CD8-positive, alpha-beta memory T cell (primary cell): ENCODE results near the gene SLC30A1. TPM values are rescaled to one million over a fixed set of nuclear protein-coding genes. Genes with fewer than 3 reads are reported as not detected.

Experiments used
- CTCF ChIA-PET: fragments of 350-600 bp; sonication (Branson Sonifier 250); formaldehyde crosslinking; loops from one replicate; lab custom pipeline; 2021; ENCODE audit warnings: antibody characterized with exemption; lab: Charles Lee
- POLR2A ChIA-PET: fragments of 350-600 bp; sonication (Branson Sonifier 250); formaldehyde crosslinking; loops from one replicate; lab custom pipeline; 2021; ENCODE audit warnings: antibody characterized with exemption; lab: Charles Lee
- DNase-seq, 5 donors: peaks; one replicate each; pipeline versions ENCODE4 v3.0.0 to v3.0.0-alpha.2; 2020 to 2022; ENCODE audit warnings: mixed read lengths in 1 of 5
- H3K27ac ChIP-seq: one replicate; pipeline ENCODE4 v1.7.0; 2013; ENCODE audit warnings: low read depth, mild to moderate bottlenecking, low read length, moderate library complexity
- H3K27me3 ChIP-seq: 2 replicates; pipeline ENCODE4 v1.7.0; 2013; ENCODE audit warnings: low read length, mild to moderate bottlenecking; ENCODE audit not compliant: insufficient read depth, poor library complexity, severe bottlenecking
- H3K36me3 ChIP-seq: 2 replicates; pipeline ENCODE4 v1.7.0; 2013; ENCODE audit warnings: mild to moderate bottlenecking, low read length, moderate library complexity; ENCODE audit not compliant: insufficient read depth
- H3K4me1 ChIP-seq: 2 replicates; pipeline ENCODE4 v1.7.0; 2013; ENCODE audit warnings: mild to moderate bottlenecking, low read length, moderate library complexity; ENCODE audit not compliant: insufficient read depth
- H3K4me3 ChIP-seq: 2 replicates; pipeline ENCODE4 v1.7.0; 2013; ENCODE audit warnings: mild to moderate bottlenecking, low read length
- H3K9me3 ChIP-seq: 2 replicates; pipeline ENCODE4 v1.7.0; 2013; ENCODE audit warnings: mild to moderate bottlenecking, low read length
- H3K27ac Mint-ChIP-seq, 8 donors: one replicate each; pipeline ENCODE4 v1.8.0; 2020 to 2021; ENCODE audit warnings: mixed read lengths in 8 of 8, mild to moderate bottlenecking in 6 of 8, inconsistent platforms in 3 of 8, moderate library complexity in 3 of 8
- H3K27me3 Mint-ChIP-seq, 2 donors: one replicate each; pipeline ENCODE4 v1.8.0; 2020 to 2021; ENCODE audit warnings: mixed read lengths in 2 of 2, mild to moderate bottlenecking in 1 of 2, moderate library complexity in 1 of 2
- H3K36me3 Mint-ChIP-seq, 3 donors: one replicate each; pipeline ENCODE4 v1.8.0; 2020 to 2021; ENCODE audit warnings: mixed read lengths in 3 of 3, inconsistent platforms in 1 of 3, mild to moderate bottlenecking in 1 of 3
- H3K4me1 Mint-ChIP-seq, 3 donors: one replicate each; pipeline ENCODE4 v1.8.0; 2020 to 2021; ENCODE audit warnings: mixed read lengths in 3 of 3, inconsistent platforms in 1 of 3, mild to moderate bottlenecking in 1 of 3
- H3K4me3 Mint-ChIP-seq, 7 donors: one replicate each; pipeline ENCODE4 v1.8.0; 2020 to 2021; ENCODE audit warnings: mixed read lengths in 7 of 7, mild to moderate bottlenecking in 6 of 7, moderate library complexity in 4 of 7, inconsistent platforms in 2 of 7
- H3K9me3 Mint-ChIP-seq, 5 donors: one replicate each; pipeline ENCODE4 v1.8.0; 2020 to 2022; ENCODE audit warnings: mixed read lengths in 5 of 5, mild to moderate bottlenecking in 3 of 5, moderate library complexity in 2 of 5, inconsistent platforms in 1 of 5
- polyA plus RNA-seq: library from polyadenylated mRNA; unstranded; fragments of 300-500 nt; fragmentation: Illumina TruSeq; gene quantifications from one replicate; pipeline ENCODE4 v1.2.3, GENCODE V29; 2021
- total RNA-seq, 2 experiments: library from RNA; stranded (reverse); gene quantifications; one replicate each; pipeline ENCODE4 v1.2.3, GENCODE V29; 2021

Gene SLC30A1
- total and polyA plus RNA-seq, 3 experiments from 2014 or later, result 3.4 to 17.1 (median 16.5) TPM

- CTCF ChIA-PET, result interaction anchor here (1.6 kb wide), 1 partner anchor 27 kb away, joined by 4 read pairs; the partner anchor contains the start of gene SLC30A1
- no peaks in the 10 kb centered on the region for H3K4me1 ChIP-seq
- H3K9me3 ChIP-seq, result no peaks in the 10 kb centered on the region
- Mint-ChIP-seq H3K9me3 (no peaks in the 10 kb centered on the region), H3K36me3 (no peaks in the 10 kb centered on the region), H3K4me3 (peak overlapping the region; percentile 52 to 78 (median 59)), H3K4me1 (peaks cover 8 to 18% (median 15%) of the 10 kb centered on the region in 3 donors), H3K27me3 (peaks cover 6 to 28% of the 10 kb centered on the region in 2 donors), H3K27ac (peak overlapping the region in 2 of 8 donors; percentile 84 to 90)
- peak in 1 of 5 donors; percentile 3 for DNase-seq
- H3K36me3 ChIP-seq, result no peaks in the 10 kb centered on the region
- POLR2A ChIA-PET, result interaction anchor here (1.5 kb wide), 1 partner anchor 28 kb away, joined by 3 read pairs; the partner anchor contains the start of gene SLC30A1
- H3K27ac ChIP-seq, result peak overlapping the region; percentile 70
- no peaks in the 10 kb centered on the region for H3K27me3 ChIP-seq
- peak overlapping the region; percentile 24 for H3K4me3 ChIP-seq
Measured at GRCh38 chr1:211606332-211606913, 27.5 kb upstream of the SLC30A1 start.

- no peaks in the 10 kb centered on the region for H3K4me1 ChIP-seq
- H3K27me3 ChIP-seq, result no peaks in the 10 kb centered on the region
- Mint-ChIP-seq H3K27me3 (peaks cover 9 to 34% of the 10 kb centered on the region in 2 donors), H3K27ac (peak overlapping the region in 1 of 8 donors; percentile 90), H3K9me3 (no peaks in the 10 kb centered on the region), H3K4me3 (peak overlapping the region in 3 of 7 donors; percentile 52 to 74 (median 58)), H3K36me3 (no peaks in the 10 kb centered on the region), H3K4me1 (peaks cover 8 to 18% (median 15%) of the 10 kb centered on the region in 3 donors)
- peak overlapping the region; percentile 70 for H3K27ac ChIP-seq
- DNase-seq, result no peak
- ChIA-PET CTCF (interaction anchor here (1.6 kb wide), 1 partner anchor 26 kb away, joined by 4 read pairs; the partner anchor contains the start of gene SLC30A1), POLR2A (interaction anchor here (1.5 kb wide), 1 partner anchor 27 kb away, joined by 3 read pairs; the partner anchor contains the start of gene SLC30A1)
- no peaks in the 10 kb centered on the region for H3K9me3 ChIP-seq
- peak overlapping the region; percentile 24 for H3K4me3 ChIP-seq
- no peaks in the 10 kb centered on the region for H3K36me3 ChIP-seq
Measured at GRCh38 chr1:211605603-211606331, 26.8 kb upstream of the SLC30A1 start.

- Histone ChIP-seq H3K27ac (no peak overlapping the region), H3K4me1 (no peaks in the 10 kb centered on the region), H3K27me3 (no peaks in the 10 kb centered on the region), H3K4me3 (no peak overlapping the region), H3K36me3 (no peaks in the 10 kb centered on the region), H3K9me3 (no peaks in the 10 kb centered on the region)
- ChIA-PET POLR2A (interaction anchor here (1.5 kb wide), 1 partner anchor 26 kb away, joined by 3 read pairs; the partner anchor contains the start of gene SLC30A1), CTCF (interaction anchor here (1.5 kb wide), 1 partner anchor 8 kb away, joined by 4 read pairs; no protein-coding TSS in a partner anchor)
- DNase-seq, result no peak
- H3K9me3 Mint-ChIP-seq, result no peaks in the 10 kb centered on the region
- H3K4me1 Mint-ChIP-seq, result peaks cover 8 to 18% (median 15%) of the 10 kb centered on the region in 3 donors
- H3K36me3 Mint-ChIP-seq, result no peaks in the 10 kb centered on the region
- no peak overlapping the region for H3K4me3 Mint-ChIP-seq
- H3K27ac Mint-ChIP-seq, result no peak overlapping the region
- peaks cover 9 to 34% of the 10 kb centered on the region in 2 donors for H3K27me3 Mint-ChIP-seq
Measured at GRCh38 chr1:211605034-211605433, 26.1 kb upstream of the SLC30A1 start.

- Histone ChIP-seq H3K27me3 (no peaks in the 10 kb centered on the region), H3K4me3 (no peak overlapping the region), H3K36me3 (no peaks in the 10 kb centered on the region), H3K27ac (no peak overlapping the region), H3K4me1 (no peaks in the 10 kb centered on the region), H3K9me3 (no peaks in the 10 kb centered on the region)
- no peak overlapping the region for H3K4me3 Mint-ChIP-seq
- DNase-seq, result no peak
- peaks cover 9 to 34% of the 10 kb centered on the region in 2 donors for H3K27me3 Mint-ChIP-seq
- H3K36me3 Mint-ChIP-seq, result no peaks in the 10 kb centered on the region
- ChIA-PET POLR2A (interaction anchor here (1.5 kb wide), 1 partner anchor 26 kb away, joined by 3 read pairs; the partner anchor contains the start of gene SLC30A1), CTCF (interaction anchor here (1.5 kb wide), 1 partner anchor 9 kb away, joined by 4 read pairs; no protein-coding TSS in a partner anchor)
- H3K27ac Mint-ChIP-seq, result no peak overlapping the region
- no peaks in the 10 kb centered on the region for H3K9me3 Mint-ChIP-seq
- peaks cover 8 to 18% (median 15%) of the 10 kb centered on the region in 3 donors for H3K4me1 Mint-ChIP-seq
Measured at GRCh38 chr1:211604548-211604947, 25.6 kb upstream of the SLC30A1 start.

GRCh38 chr1:211603713-211604112 is 24.8 kb upstream of the SLC30A1 start:
- Histone ChIP-seq H3K4me1 (no peaks in the 10 kb centered on the region), H3K27me3 (no peaks in the 10 kb centered on the region), H3K27ac (no peak overlapping the region), H3K36me3 (no peaks in the 10 kb centered on the region), H3K4me3 (no peak overlapping the region), H3K9me3 (no peaks in the 10 kb centered on the region)
- H3K4me3 Mint-ChIP-seq, result no peak overlapping the region
- peaks cover 8 to 18% (median 15%) of the 10 kb centered on the region in 3 donors for H3K4me1 Mint-ChIP-seq
- ChIA-PET CTCF (interaction anchor here (1.5 kb wide), 1 partner anchor 9 kb away, joined by 4 read pairs; no protein-coding TSS in a partner anchor), POLR2A (interaction anchor here (0.6 kb wide), 1 partner anchor 92 kb away, joined by 3 read pairs; no protein-coding TSS in a partner anchor)
- H3K27ac Mint-ChIP-seq, result no peak overlapping the region
- no peaks in the 10 kb centered on the region for H3K36me3 Mint-ChIP-seq
- DNase-seq, result no peak
- no peaks in the 10 kb centered on the region for H3K9me3 Mint-ChIP-seq
- H3K27me3 Mint-ChIP-seq, result peaks cover 9 to 34% of the 10 kb centered on the region in 2 donors

GRCh38 chr1:211603191-211603701 is 24.3 kb upstream of the SLC30A1 start:
- no peaks in the 10 kb centered on the region for H3K4me1 ChIP-seq
- H3K27ac ChIP-seq, result no peak overlapping the region
- peaks cover 8 to 18% (median 15%) of the 10 kb centered on the region in 3 donors for H3K4me1 Mint-ChIP-seq
- H3K27me3 Mint-ChIP-seq, result peaks cover 9 to 34% of the 10 kb centered on the region in 2 donors
- DNase-seq, result no peak
- H3K36me3 Mint-ChIP-seq, result no peaks in the 10 kb centered on the region
- no peak overlapping the region for H3K4me3 ChIP-seq
- H3K9me3 ChIP-seq, result no peaks in the 10 kb centered on the region
- H3K36me3 ChIP-seq, result no peaks in the 10 kb centered on the region
- no peak overlapping the region for H3K27ac Mint-ChIP-seq
- H3K27me3 ChIP-seq, result no peaks in the 10 kb centered on the region
- POLR2A ChIA-PET, result interaction anchor here (0.6 kb wide), 1 partner anchor 92 kb away, joined by 3 read pairs; no protein-coding TSS in a partner anchor
- no peak overlapping the region for H3K4me3 Mint-ChIP-seq
- no peaks in the 10 kb centered on the region for H3K9me3 Mint-ChIP-seq
- CTCF ChIA-PET, result interaction anchor here (1.5 kb wide), 1 partner anchor 10 kb away, joined by 4 read pairs; no protein-coding TSS in a partner anchor

GRCh38 chr1:211601982-211602670 is 23.2 kb upstream of the SLC30A1 start:
- POLR2A ChIA-PET, result no interaction called here

More at GRCh38 chr1:211601982-211602670, 23.2 kb upstream of the SLC30A1 start:
- Mint-ChIP-seq H3K4me3 (no peak overlapping the region), H3K27me3 (peaks cover 3 to 32% of the 10 kb centered on the region in 2 donors), H3K4me1 (peaks cover 11 to 17% (median 17%) of the 10 kb centered on the region in 3 donors), H3K36me3 (no peaks in the 10 kb centered on the region), H3K27ac (no peak overlapping the region), H3K9me3 (no peaks in the 10 kb centered on the region)
- Histone ChIP-seq H3K36me3 (no peaks in the 10 kb centered on the region), H3K27me3 (no peaks in the 10 kb centered on the region), H3K4me3 (no peak overlapping the region), H3K4me1 (no peaks in the 10 kb centered on the region), H3K9me3 (no peaks in the 10 kb centered on the region), H3K27ac (no peak overlapping the region)
- DNase-seq, result no peak
- CTCF ChIA-PET, result no interaction called here
